ENCODE results near the gene FMN1.

DNA sequence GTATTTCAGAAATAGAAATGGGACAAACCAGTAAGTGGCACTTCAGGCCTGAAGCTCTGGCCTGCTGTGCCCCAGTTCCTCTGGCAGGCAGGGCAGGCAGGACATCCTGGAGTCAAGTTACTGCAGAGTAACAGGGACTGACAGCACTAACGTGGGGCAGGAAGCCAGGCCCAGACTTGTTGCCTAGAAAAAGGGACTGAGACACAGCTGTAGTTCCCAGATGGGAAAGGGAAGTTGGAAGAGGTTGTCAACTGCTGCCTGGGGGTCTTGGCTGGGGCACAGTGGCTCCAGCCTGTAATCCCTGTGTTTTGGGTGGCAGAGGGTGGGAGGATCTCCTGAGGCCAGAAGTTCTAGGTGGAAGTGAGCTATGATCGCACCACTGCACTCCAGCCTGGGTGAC lies 171.9 kb downstream of the FMN1 start:
- TF ChIP-seq, protein P1, sequence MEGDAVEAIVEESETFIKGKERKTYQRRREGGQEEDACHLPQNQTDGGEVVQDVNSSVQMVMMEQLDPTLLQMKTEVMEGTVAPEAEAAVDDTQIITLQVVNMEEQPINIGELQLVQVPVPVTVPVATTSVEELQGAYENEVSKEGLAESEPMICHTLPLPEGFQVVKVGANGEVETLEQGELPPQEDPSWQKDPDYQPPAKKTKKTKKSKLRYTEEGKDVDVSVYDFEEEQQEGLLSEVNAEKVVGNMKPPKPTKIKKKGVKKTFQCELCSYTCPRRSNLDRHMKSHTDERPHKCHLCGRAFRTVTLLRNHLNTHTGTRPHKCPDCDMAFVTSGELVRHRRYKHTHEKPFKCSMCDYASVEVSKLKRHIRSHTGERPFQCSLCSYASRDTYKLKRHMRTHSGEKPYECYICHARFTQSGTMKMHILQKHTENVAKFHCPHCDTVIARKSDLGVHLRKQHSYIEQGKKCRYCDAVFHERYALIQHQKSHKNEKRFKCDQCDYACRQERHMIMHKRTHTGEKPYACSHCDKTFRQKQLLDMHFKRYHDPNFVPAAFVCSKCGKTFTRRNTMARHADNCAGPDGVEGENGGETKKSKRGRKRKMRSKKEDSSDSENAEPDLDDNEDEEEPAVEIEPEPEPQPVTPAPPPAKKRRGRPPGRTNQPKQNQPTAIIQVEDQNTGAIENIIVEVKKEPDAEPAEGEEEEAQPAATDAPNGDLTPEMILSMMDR (IDR thresholded peaks at IDR 0.05): no peak
- no peak for TF ChIP-seq POLR2AphosphoS5 (IDR thresholded peaks at IDR 0.05)

Data from transverse colon (tissue), 4 donors.